D721Med (cell line): Measurements from ENCODE around the gene CCR6.
"Not testable (repeated sequence)": the region's sequence is repeated elsewhere in the genome, so short reads cannot be mapped to it uniquely, and the experiment has no call there.

Experiments used
- DNase-seq: peaks from one replicate; pipeline ENCODE4 v3.0.0; 2011; ENCODE audit warnings: low spot score; ENCODE audit not compliant: insufficient read length
- FAIRE-seq: peaks from 2 replicates; lab custom pipeline; 2011; peaks lifted over from hg19 to GRCh38; lab: Jason Lieb, UNC
- TF ChIP-seq, protein P1 (sequence below): IDR thresholded peaks from 2 replicates; pipeline ENCODE4 v1.5.1; 2012; ENCODE audit warnings: mild to moderate bottlenecking, control low read depth; ENCODE audit not compliant: insufficient read depth; ENCODE audit errors: missing control alignments

CCR6 gene

DNA sequence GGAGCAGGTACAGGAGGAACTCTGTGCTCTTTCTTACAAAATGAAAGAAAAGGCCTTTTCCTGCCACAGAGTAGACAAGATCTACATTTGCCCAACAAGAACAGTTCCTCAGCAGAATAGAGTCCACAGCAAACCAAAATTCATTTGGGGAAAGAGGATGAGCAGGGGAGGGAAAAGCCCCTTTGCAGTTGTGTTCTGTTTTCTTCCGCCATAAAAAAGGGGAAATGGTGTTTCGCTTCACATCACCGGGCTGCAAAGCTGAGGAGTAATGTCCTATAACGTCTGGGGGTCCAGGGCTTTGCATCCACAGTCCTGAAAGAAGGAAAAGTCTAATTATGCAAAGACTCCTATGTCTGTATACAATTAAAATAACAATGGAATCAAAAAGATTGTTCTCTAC lies 35.0 kb downstream of the CCR6 start, which contains the start of gene GPR31:
Gene GPR31 (minus strand): TSS at position 118 of the 400 bp plus-strand sequence. CDS start 149 bp downstream, outside the sequence.
- TF ChIP-seq, protein P1, sequence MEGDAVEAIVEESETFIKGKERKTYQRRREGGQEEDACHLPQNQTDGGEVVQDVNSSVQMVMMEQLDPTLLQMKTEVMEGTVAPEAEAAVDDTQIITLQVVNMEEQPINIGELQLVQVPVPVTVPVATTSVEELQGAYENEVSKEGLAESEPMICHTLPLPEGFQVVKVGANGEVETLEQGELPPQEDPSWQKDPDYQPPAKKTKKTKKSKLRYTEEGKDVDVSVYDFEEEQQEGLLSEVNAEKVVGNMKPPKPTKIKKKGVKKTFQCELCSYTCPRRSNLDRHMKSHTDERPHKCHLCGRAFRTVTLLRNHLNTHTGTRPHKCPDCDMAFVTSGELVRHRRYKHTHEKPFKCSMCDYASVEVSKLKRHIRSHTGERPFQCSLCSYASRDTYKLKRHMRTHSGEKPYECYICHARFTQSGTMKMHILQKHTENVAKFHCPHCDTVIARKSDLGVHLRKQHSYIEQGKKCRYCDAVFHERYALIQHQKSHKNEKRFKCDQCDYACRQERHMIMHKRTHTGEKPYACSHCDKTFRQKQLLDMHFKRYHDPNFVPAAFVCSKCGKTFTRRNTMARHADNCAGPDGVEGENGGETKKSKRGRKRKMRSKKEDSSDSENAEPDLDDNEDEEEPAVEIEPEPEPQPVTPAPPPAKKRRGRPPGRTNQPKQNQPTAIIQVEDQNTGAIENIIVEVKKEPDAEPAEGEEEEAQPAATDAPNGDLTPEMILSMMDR, result no peak
- no peak for DNase-seq
- no peak for FAIRE-seq

DNA sequence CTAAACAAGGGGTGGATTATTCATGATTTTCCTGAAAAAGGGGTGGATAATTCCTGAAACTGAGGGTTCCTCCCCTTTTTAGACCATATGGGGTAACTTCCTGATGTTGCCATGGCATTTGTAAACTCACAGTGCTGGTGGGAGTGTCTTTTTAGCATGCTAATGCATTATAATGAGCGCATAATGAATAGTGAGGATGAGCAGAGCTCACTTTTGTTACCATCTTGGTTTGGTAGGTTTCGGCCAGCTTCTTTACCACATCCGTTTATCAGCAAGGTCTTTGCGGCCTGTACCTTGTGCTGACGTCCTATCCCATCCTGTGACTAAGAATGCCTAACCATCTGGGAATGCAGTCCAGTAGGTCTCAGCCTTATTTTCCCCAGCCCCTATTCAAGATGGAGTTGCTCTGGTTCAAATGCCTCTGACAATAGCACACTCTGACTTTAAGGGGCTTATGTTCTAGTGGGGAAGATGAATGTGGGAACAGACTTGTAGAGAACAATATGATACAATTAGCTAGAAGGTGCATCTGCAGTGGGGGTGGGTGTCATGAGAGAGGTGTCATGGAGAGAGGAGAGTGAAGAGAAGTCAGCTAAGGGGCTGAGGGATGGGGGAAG lies 39.1 kb downstream of the CCR6 start:
- DNase-seq (no peak), FAIRE-seq (no peak)
- TF ChIP-seq, protein P1, result no peak

DNA sequence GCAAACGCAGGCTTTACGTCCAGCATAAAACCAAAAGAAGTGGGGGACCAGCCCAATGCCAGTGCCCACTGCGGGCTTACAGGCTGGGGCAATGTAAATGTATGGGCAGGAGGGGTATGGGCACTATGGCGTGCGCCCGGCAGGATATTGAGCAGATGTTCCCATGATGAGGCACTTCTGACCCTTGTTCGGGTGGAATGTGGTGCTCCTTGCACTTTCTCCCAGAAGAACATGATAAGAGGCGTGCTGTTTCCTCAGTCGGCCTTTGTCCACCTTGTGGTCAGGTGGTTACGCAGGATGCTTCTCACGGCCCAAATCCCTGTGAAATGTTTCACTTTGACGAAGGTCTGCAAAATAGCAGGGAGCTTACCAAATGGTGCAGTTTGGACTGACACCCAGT lies 39.7 kb downstream of the CCR6 start:
- DNase-seq (no peak), FAIRE-seq (no peak)
- TF ChIP-seq, protein P1, result no peak

DNA sequence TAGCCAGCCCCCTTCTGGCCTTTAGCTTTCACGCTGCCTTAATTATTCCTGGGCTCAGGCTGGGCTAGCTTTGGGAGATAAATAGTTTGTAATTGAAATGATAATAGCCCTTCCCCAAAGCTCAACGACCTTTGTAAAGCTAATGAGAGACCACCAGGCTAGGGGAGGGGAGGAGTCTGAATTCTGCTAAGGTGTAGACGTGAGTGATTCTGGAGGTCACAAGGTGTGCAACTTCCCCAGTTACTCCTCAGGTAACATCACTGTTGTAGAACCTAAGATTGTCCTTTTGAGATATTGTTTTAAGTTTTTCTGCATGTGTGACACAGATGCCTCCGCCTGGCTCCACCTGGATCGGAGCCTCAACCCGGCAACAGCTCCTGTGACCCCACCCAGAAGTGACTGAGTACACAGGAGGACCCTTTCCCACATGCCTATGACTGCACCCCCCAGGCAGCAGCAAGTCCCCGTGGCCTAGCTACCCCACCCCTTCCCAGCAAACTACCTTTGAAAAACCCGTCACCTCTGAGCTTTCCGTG lies 40.6 kb downstream of the CCR6 start:
- FAIRE-seq (no peak), DNase-seq (no peak)
- TF ChIP-seq, protein P1, result no peak

DNA sequence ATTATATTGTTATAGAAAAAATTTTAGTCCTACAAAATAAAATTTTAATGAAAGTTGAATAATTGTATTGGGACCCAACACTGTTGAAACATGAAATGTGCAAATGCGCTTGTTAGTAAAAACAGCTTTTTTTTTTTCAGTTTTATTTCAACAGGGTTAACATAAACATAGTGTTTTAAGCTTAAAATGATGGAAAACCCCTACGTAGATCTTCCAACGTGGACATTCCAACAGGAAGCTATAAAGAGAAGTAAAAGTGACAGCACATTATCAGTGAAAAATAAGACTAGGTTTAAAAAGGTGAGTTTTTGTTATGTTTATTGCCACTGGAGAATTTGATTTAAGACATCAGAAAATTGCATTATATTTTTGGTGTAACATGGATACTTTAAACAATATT lies 41.4 kb downstream of the CCR6 start:
- FAIRE-seq (no peak), DNase-seq (no peak)
- TF ChIP-seq, protein P1, result no peak

DNA sequence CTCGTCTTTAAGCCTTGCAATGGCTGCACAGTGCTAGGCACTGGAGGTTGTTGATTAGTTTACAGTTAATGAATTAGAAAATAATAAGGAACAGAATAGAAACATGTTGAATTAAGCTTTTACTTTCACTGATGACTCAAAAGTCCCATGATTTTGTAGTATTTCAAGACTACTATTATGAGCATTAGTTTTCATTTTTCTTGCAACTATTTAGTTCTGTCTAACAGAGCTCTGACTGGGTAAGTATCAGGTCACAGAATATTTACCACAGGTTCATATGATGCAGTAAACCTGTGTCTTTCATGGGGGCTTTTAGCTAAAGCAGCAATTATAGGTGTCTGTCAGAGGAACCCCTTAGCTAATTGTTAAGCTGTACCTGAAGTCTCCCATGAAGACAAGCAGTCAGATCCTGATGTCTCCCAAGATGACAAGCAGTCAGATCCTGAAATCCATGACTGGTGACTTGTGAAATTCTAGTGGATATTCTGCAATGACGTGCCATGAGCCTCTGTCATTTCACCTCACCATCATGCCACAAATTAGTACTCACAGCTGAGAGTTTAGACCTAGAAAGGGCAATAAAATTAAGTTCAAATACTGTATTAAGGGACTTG lies 43.1 kb downstream of the CCR6 start:
- TF ChIP-seq, protein P1, result no peak
- DNase-seq (no peak), FAIRE-seq (no peak)

DNA sequence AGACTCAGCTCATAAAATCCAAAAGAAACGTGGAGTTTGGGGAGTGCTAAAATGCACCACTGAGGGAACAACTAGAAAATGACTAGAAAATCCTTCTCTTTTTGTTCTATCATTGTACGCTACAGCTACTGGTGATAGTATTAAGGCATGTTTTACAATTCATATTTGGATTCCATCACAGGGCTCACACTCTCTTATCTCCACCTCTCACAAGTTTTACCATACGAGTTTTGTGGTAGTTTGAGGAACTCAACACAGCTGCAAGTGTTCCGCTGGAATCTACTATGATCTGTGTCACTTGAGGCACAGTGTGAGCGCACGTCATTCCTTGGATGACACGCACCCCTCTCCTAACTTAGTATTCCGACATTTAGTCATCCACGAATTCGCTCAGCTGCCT lies 44.8 kb downstream of the CCR6 start:
- not testable (repeated sequence) for FAIRE-seq, DNase-seq

DNA sequence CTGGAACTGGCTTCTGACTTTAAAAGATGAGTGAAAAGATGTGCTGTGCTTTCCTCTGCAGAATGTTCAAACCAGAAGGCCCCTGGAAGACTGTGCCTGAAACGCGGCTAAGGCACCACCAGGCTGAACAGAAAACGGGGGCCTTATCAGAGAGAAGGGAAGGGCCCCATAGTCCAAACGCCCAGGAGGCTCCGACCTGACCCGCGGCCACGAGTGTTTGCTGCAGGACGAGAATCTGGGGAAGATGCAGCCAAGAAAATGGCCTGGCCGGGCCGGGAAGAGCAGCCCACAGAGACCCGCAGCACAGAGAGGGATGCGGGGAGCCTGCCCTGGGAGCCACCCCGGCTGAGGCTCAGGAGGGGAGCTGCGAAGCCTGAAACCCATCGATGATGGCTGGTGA lies 45.4 kb downstream of the CCR6 start:
- FAIRE-seq, DNase-seq: not testable (repeated sequence)

DNA sequence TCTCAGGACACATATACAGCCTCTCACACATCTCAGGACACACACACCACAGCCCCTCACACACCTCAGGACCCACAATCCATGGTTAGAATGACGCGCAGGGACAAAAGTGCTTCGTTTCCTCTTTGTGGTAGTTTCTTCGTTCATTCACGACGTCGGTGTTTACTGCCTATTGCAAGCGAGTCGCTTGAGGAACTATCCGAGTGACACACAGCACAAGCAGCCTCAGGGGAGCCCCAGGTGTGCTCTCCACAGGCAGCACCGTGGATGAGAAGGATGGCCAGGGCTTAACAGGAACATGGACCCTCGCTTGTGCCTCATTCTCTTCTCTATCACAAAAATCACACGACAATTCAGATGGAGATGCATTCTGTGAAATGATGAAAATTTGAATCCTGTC lies 47.0 kb downstream of the CCR6 start:
- not testable (repeated sequence) for FAIRE-seq, DNase-seq

DNA sequence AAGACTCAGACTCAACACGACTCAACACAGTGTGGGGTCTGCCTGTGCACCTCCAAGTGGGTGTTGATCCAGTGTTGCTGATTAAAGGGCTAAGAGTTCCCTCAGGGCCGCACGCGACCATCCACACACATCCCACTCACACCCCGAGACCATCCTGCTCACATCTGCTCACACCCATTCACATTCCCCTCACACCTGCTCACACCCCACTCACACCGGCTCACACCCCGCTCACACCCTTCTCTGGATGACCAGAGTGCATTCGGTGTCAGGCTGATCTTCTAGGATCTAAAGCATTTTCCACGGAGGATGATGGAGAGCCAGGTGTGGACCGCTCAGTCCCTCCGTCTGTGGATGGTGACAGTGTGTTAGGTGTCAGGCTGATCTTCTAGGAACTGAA lies 48.4 kb downstream of the CCR6 start:
- not testable (repeated sequence) for FAIRE-seq, DNase-seq

DNA sequence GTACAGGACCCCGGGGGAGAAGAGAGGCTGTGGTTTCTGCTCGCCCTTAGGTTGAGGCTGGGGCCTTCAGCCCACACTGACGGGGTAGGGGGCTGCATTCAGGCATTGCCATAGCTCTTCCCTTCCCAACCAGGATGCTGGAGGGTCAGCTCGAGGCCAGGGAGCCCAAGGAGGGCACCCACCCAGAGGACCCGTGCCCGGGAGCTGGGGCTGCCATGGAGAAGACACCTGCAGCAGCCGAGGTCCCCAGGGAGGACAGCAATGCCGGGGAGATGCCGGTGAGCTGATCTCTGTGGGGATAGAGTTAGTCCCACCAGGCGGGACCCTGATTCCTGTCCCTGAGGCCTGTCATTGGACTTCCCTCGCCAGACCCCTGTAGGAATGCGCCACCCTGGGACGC lies 49.1 kb downstream of the CCR6 start:
- not testable (repeated sequence) for FAIRE-seq, DNase-seq

DNA sequence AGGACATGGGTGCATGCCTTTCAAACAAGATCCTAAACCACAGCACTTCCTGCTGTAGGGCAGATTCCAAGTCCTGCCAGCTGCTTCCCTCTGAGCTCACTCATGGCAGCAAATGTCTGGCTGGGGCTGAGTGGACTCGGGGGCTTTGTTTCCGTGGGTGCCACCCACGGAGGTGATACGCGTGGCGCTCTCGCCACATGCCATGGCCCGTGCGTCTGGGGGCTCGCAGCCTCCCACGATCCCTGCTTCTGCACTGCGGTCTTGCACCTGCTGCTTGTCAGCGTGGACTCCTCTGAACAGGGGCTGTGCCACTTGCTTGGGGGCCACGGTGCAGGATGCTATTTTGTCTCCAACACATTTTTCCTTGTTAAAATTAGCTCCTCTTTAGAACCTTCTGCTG lies 54.4 kb downstream of the CCR6 start:
- FAIRE-seq, DNase-seq: not testable (repeated sequence)
